Endothelial cell of umbilical vein (primary cell): Measurements from ENCODE around the gene UAP1L1. TPM values are rescaled to one million over a fixed set of nuclear protein-coding genes. Genes with fewer than 3 reads are reported as not detected.

Experiments used
- BruUV-seq: library from RNA; stranded (reverse); fragments of 400-500 nt; replicated peaks from 2 replicates; lab custom pipeline; 2021; lab: Mats Ljungman, UMichigan
- CTCF ChIA-PET: fragments of 300-600, 350-600 bp; sonication (Branson Sonifier 250); formaldehyde crosslinking; loops from one replicate; lab custom pipeline; 2021; ENCODE audit warnings: antibody characterized with exemption, inconsistent platforms; lab: Charles Lee
- POLR2A ChIA-PET: fragments of 300-600, 350-600 bp; sonication (Branson Sonifier 250); formaldehyde crosslinking; loops from one replicate; lab custom pipeline; 2021; ENCODE audit warnings: antibody characterized with exemption, inconsistent platforms; lab: Charles Lee
- DNase-seq: peaks from one replicate; pipeline ENCODE4 v3.0.0-alpha.2; 2011; ENCODE audit warnings: low read depth, low spot score
- FAIRE-seq: peaks from 2 replicates; lab custom pipeline; 2011; peaks lifted over from hg19 to GRCh38; lab: Jason Lieb, UNC
- H2AFZ ChIP-seq: 2 replicates; pipeline ENCODE4 v1.6.0; 2012; ENCODE audit warnings: low read depth, low read length, control low read depth, inconsistent platforms
- H3K27ac ChIP-seq: 2 replicates; pipeline ENCODE4 v1.5.1; 2011; ENCODE audit warnings: low read depth, mild to moderate bottlenecking, control low read depth, low read length, moderate library complexity; ENCODE audit not compliant: insufficient read depth
- H3K27me3 ChIP-seq, 2 experiments: 2 replicates each; pipeline versions ENCODE4 v1.6.0 to v1.6.1; 2011; ENCODE audit warnings: low read length in 2 of 2, mixed read lengths in 1 of 2; ENCODE audit not compliant: control insufficient read depth in 2 of 2, insufficient read depth in 2 of 2
- H3K36me3 ChIP-seq, 2 experiments: 2 replicates in 1 of 2; 3 replicates in 1 of 2; pipeline ENCODE4 v1.5.1; 2011; ENCODE audit warnings: low read length in 2 of 2, mild to moderate bottlenecking in 1 of 2, moderate library complexity in 1 of 2; ENCODE audit not compliant: control insufficient read depth in 2 of 2, insufficient read depth in 2 of 2; ENCODE audit errors: extremely low read depth in 1 of 2
- H3K4me1 ChIP-seq: 3 replicates; pipeline ENCODE4 v1.5.1; 2011; ENCODE audit warnings: mild to moderate bottlenecking, low read length; ENCODE audit not compliant: control insufficient read depth, insufficient read depth; ENCODE audit errors: extremely low read depth
- H3K4me2 ChIP-seq: 2 replicates; pipeline ENCODE4 v1.6.1; 2011; ENCODE audit warnings: low read length, control low read depth, mixed read lengths; ENCODE audit not compliant: insufficient read depth
- H3K4me3 ChIP-seq, 3 experiments: fragments of 200-600 bp in 1 of 3; sonication (generic), shearing (Covaris generic) in 1 of 3; replicated peaks in 1 of 3; 2 replicates each; pipeline ENCODE4 v1.5.1; 2011 to 2016; ENCODE audit warnings: control low read depth in 3 of 3, low read length in 3 of 3, mild to moderate bottlenecking in 2 of 3, inconsistent platforms in 1 of 3, low read depth in 1 of 3, moderate library complexity in 1 of 3; ENCODE audit not compliant: insufficient read depth in 1 of 3
- H3K79me2 ChIP-seq: 2 replicates; pipeline ENCODE4 v1.6.0; 2012; ENCODE audit warnings: low read length, inconsistent platforms; ENCODE audit not compliant: control insufficient read depth, insufficient read depth
- H3K9ac ChIP-seq: replicated peaks from 2 replicates; pipeline ENCODE3; 2011; ENCODE audit warnings: low read length, control low read depth; ENCODE audit not compliant: insufficient read depth; ENCODE audit errors: extremely low read depth
- H3K9me1 ChIP-seq: replicated peaks from 3 replicates; pipeline ENCODE4 v1.6.0; 2011; ENCODE audit warnings: mild to moderate bottlenecking, low read length; ENCODE audit not compliant: control insufficient read depth, insufficient read depth; ENCODE audit errors: extremely low read depth
- H3K9me3 ChIP-seq: replicated peaks from 2 replicates; pipeline ENCODE4 v1.5.1; 2012; ENCODE audit warnings: low read length, inconsistent platforms; ENCODE audit not compliant: control insufficient read depth, insufficient read depth
- H4K20me1 ChIP-seq: replicated peaks from 2 replicates; pipeline ENCODE3; 2011; ENCODE audit warnings: mild to moderate bottlenecking, low read length; ENCODE audit not compliant: control insufficient read depth, insufficient read depth; ENCODE audit errors: extremely low read depth
- EZH2 ChIP-seq: IDR thresholded peaks from 2 replicates; pipeline ENCODE4 v1.6.1; 2012; ENCODE audit warnings: borderline replicate concordance, low read depth, mild to moderate bottlenecking, moderate library complexity, low read length, inconsistent platforms; ENCODE audit not compliant: severe bottlenecking
- FOS ChIP-seq: IDR thresholded peaks from 2 replicates; pipeline ENCODE4 v1.6.1; 2011; ENCODE audit warnings: mild to moderate bottlenecking, low read length, moderate library complexity, borderline replicate concordance; ENCODE audit not compliant: insufficient read depth
- GATA2 ChIP-seq: IDR thresholded peaks from 2 replicates; pipeline ENCODE4 v1.7.0; 2011; ENCODE audit warnings: low read depth, mild to moderate bottlenecking, moderate library complexity, mixed read lengths, low read length; ENCODE audit not compliant: insufficient read length, insufficient read depth
- JUN ChIP-seq: IDR thresholded peaks from 2 replicates; pipeline ENCODE4 v1.6.1; 2011; ENCODE audit warnings: borderline replicate concordance, low read depth; ENCODE audit not compliant: insufficient read length, insufficient read depth
- MYC ChIP-seq: IDR thresholded peaks from one replicate; pipeline ENCODE4 v1.6.1; 2011; ENCODE audit warnings: mild to moderate bottlenecking, low read depth, low read length
- POLR2A ChIP-seq: IDR thresholded peaks from 2 replicates; pipeline ENCODE4 v1.6.1; 2012; ENCODE audit warnings: low read depth, mild to moderate bottlenecking, control low read depth, low read length
- POLR2AphosphoS5 ChIP-seq: IDR thresholded peaks from 2 replicates; pipeline ENCODE4 v1.6.1; 2012; ENCODE audit warnings: low read depth, mild to moderate bottlenecking, control low read depth, low read length, moderate library complexity; ENCODE audit not compliant: insufficient read depth
- dilution Hi-C: fragments of 300-500 bp; cut with MboI; formaldehyde crosslinking; loops from one replicate; pipeline ENCODE4 v1.15.0; 2019; ENCODE audit warnings: low sequenced_read_pairs; ENCODE audit not compliant: extremely low pct_ligation_motif_present
- intact Hi-C: fragments of 100-400 bp; cut with micrococcal nuclease; formaldehyde crosslinking; loops from one replicate; pipeline ENCODE4 v1.10.0; 2022
- polyA plus RNA-seq, 4 experiments: library from polyadenylated mRNA; depleted of rRNA in 3 of 4; stranded (reverse) in 3 of 4; unstranded in 1 of 4; fragments of >200 nt; gene quantifications; 2 replicates each; pipeline versions ENCODE4 v1.2.1 to v1.2.3, GENCODE V29; 2011 to 2012; ENCODE audit warnings: missing spikeins in 1 of 4
- total RNA-seq: library from RNA; stranded (reverse); gene quantifications from 2 replicates; pipeline ENCODE4 v1.2.3, GENCODE V29; 2021
- TF ChIP-seq, protein P1 (sequence below), 2 donors: IDR thresholded peaks; 1 replicate in 1 of 2; 2 replicates in 1 of 2; pipeline ENCODE4 v1.5.1; 2011; ENCODE audit warnings: low read length in 2 of 2, mild to moderate bottlenecking in 2 of 2, moderate library complexity in 2 of 2, control low read depth in 1 of 2, inconsistent platforms in 1 of 2, low read depth in 1 of 2; ENCODE audit not compliant: insufficient read depth in 1 of 2; ENCODE audit errors: extremely low read depth in 1 of 2
- TF ChIP-seq, protein P2 (sequence below): IDR thresholded peaks from 2 replicates; pipeline ENCODE4 v1.6.1; 2011; ENCODE audit not compliant: insufficient read depth, insufficient read length

UAP1L1 gene
- total and polyA plus RNA-seq, 2 donors (not counting 3 experiments of a cell fraction or from before 2014, with no cell fraction given), result 26.0 to 41.7 TPM

DNA sequence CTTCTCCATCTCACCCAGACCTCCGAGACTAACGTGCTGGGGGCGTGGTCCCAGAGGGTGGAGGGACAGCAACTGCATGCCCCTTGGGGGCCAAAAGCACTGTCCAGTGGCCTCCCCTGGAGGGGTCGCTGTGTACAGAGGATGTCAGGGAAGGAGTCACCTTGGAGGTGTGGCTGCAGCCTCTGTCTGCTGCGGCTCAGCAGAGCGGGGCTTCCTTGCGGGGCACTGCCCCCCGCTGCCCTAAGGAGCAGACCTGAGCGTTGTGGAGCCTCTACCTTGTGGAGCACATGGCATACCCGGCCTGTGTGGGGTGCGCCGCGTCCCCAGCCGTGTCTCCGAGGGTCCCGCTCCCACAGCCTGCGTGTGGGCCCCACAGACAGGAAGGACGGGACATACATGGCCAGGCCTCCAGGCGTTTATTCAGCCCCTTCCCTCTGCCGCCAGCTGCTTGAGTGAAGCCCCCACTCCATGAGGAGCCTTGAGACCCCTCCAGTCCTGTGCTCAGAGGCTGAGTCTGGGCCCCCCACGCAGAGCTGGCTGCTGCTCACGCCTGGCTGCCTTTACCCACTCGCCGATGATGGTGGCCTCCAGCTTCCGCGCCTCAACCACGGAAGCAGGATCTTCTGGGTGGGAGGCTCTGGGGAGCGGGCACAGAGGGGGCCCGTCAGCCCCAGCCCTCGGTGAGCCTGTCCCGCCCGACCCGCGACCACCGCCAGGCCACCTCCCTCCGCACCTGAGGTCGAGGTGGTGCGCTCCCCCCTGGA, 33.0 kb downstream of the UAP1L1 start:
- Histone ChIP-seq H3K9ac (no peak overlapping the region), H3K4me1 (peaks cover 4% of the 10 kb centered on the region), H3K27ac (no peak overlapping the region), H4K20me1 (no peaks in the 10 kb centered on the region), H2AFZ (no peak overlapping the region), H3K4me2 (no peak overlapping the region), H3K9me1 (no peaks in the 10 kb centered on the region), H3K4me3 (no peak overlapping the region), H3K79me2 (no peaks in the 10 kb centered on the region), H3K9me3 (no peaks in the 10 kb centered on the region), H3K27me3 (no peaks in the 10 kb centered on the region), H3K36me3 (peaks cover 0 to 38% of the 10 kb centered on the region in 2 experiments)
- FAIRE-seq (no peak), DNase-seq (no peak)
- CTCF ChIA-PET, result no interaction called here
- POLR2A ChIA-PET, result no interaction called here
- TF ChIP-seq JUN (no peak), POLR2AphosphoS5 (no peak), FOS (no peak), EZH2 (no peak), MYC (no peak), POLR2A (no peak), GATA2 (no peak)
- TF ChIP-seq, protein P1, sequence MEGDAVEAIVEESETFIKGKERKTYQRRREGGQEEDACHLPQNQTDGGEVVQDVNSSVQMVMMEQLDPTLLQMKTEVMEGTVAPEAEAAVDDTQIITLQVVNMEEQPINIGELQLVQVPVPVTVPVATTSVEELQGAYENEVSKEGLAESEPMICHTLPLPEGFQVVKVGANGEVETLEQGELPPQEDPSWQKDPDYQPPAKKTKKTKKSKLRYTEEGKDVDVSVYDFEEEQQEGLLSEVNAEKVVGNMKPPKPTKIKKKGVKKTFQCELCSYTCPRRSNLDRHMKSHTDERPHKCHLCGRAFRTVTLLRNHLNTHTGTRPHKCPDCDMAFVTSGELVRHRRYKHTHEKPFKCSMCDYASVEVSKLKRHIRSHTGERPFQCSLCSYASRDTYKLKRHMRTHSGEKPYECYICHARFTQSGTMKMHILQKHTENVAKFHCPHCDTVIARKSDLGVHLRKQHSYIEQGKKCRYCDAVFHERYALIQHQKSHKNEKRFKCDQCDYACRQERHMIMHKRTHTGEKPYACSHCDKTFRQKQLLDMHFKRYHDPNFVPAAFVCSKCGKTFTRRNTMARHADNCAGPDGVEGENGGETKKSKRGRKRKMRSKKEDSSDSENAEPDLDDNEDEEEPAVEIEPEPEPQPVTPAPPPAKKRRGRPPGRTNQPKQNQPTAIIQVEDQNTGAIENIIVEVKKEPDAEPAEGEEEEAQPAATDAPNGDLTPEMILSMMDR (IDR thresholded peaks at IDR 0.05; ENCODE audit: extremely low read depth in 1 of 2, insufficient read depth in 1 of 2, low read depth in 1 of 2, low read length in 2 of 2), result no peak
- TF ChIP-seq, protein P2, sequence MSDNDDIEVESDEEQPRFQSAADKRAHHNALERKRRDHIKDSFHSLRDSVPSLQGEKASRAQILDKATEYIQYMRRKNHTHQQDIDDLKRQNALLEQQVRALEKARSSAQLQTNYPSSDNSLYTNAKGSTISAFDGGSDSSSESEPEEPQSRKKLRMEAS, result no peak
- intact Hi-C loops, result no loop called here
- dilution Hi-C loops, result no loop called here
- no TSS peak for BruUV-seq
